ENCODE measurements around the gene ARAP3.
"Not testable (repeated sequence)": the region's sequence is repeated elsewhere in the genome, so short reads cannot be mapped to it uniquely, and the experiment has no call there.

ARAP3 gene

GRCh38 chr5:141617128-141617527 is 64.9 kb downstream of the ARAP3 start:
- Histone ChIP-seq H3K4me3 (ENCODE audit: low read depth, low read length) (peak overlapping the region; percentile 83), H3K36me3 (replicated peaks) (peaks cover 18% of the 10 kb centered on the region), H3K27ac (no peak overlapping the region), H3K27me3 (replicated peaks) (no peaks in the 10 kb centered on the region)
- no peak for DNase-seq
- TF ChIP-seq CTCF (IDR thresholded peaks at IDR 0.05; ENCODE audit: low read depth, low read length, missing control alignments) = no peak
- in situ Hi-C loops (cut with HindIII; ENCODE audit: low pct_ligation_motif_present, low sequenced_read_pairs) = no loop called here

GRCh38 chr5:141615991-141616720 is 65.9 kb downstream of the ARAP3 start:
- Histone ChIP-seq H3K4me3 (ENCODE audit: low read depth, low read length) (no peak overlapping the region), H3K36me3 (replicated peaks) (peaks cover 12% of the 10 kb centered on the region), H3K27me3 (replicated peaks) (no peaks in the 10 kb centered on the region), H3K27ac (no peak overlapping the region)
- DNase-seq = no peak
- in situ Hi-C loops (cut with HindIII; ENCODE audit: low pct_ligation_motif_present, low sequenced_read_pairs) = no loop called here
- TF ChIP-seq CTCF (IDR thresholded peaks at IDR 0.05; ENCODE audit: low read depth, low read length, missing control alignments) = no peak

GRCh38 chr5:141613344-141613743 is 68.7 kb downstream of the ARAP3 start:
- in situ Hi-C loops (cut with HindIII; ENCODE audit: low pct_ligation_motif_present, low sequenced_read_pairs) = no loop called here
- no peak overlapping the region for H3K4me3 ChIP-seq (ENCODE audit: low read depth, low read length)
- H3K27ac ChIP-seq = no peak overlapping the region
- H3K27me3 ChIP-seq (replicated peaks) = no peaks in the 10 kb centered on the region
- no peak for TF ChIP-seq CTCF (IDR thresholded peaks at IDR 0.05; ENCODE audit: low read depth, low read length, missing control alignments)
- H3K36me3 ChIP-seq (replicated peaks) = no peaks in the 10 kb centered on the region
- no peak for DNase-seq

GRCh38 chr5:141611289-141611688 is 70.7 kb downstream of the ARAP3 start:
- no peak overlapping the region for H3K4me3 ChIP-seq (ENCODE audit: low read depth, low read length)
- no peak overlapping the region for H3K27ac ChIP-seq
- H3K36me3 ChIP-seq (replicated peaks) = no peaks in the 10 kb centered on the region
- no peak for TF ChIP-seq CTCF (IDR thresholded peaks at IDR 0.05; ENCODE audit: low read depth, low read length, missing control alignments)
- in situ Hi-C loops (cut with HindIII; ENCODE audit: low pct_ligation_motif_present, low sequenced_read_pairs) = no loop called here
- H3K27me3 ChIP-seq (replicated peaks) = no peaks in the 10 kb centered on the region
- no peak for DNase-seq

- H3K4me3 ChIP-seq (ENCODE audit: low read depth, low read length); H3K27me3 ChIP-seq (replicated peaks); H3K27ac ChIP-seq; in situ Hi-C loops (cut with HindIII; ENCODE audit: low pct_ligation_motif_present, low sequenced_read_pairs); DNase-seq; H3K36me3 ChIP-seq (replicated peaks): not testable (repeated sequence)
These were observed 72.1 kb downstream of the ARAP3 start for GRCh38 chr5:141609921-141610320.

GRCh38 chr5:141609044-141609443 is 73.0 kb downstream of the ARAP3 start:
- in situ Hi-C loops (cut with HindIII; ENCODE audit: low pct_ligation_motif_present, low sequenced_read_pairs) = no loop called here
- Histone ChIP-seq H3K27ac (no peak overlapping the region), H3K4me3 (ENCODE audit: low read depth, low read length) (no peak overlapping the region), H3K27me3 (replicated peaks) (no peaks in the 10 kb centered on the region), H3K36me3 (replicated peaks) (no peaks in the 10 kb centered on the region)
- TF ChIP-seq CTCF (IDR thresholded peaks at IDR 0.05; ENCODE audit: low read depth, low read length, missing control alignments) = no peak
- no peak for DNase-seq
